Right ventricle myocardium inferior (tissue), 1 donor: ENCODE results near the gene LRRC23. TPM values are rescaled to one million over a fixed set of nuclear protein-coding genes. Genes with fewer than 3 reads are reported as not detected.
A peak's percentile ranks its signal among the peaks of the same experiment; 100 is the strongest.

ENCODE experiments used
- ATAC-seq: fragments of 200-7000 bp; cut with Tn5 transposase; one replicate; pipeline ENCODE4 v1.9.1; 2020; ENCODE audit warnings: mild to moderate bottlenecking, moderate library complexity
- DNase-seq: peaks from one replicate; pipeline ENCODE4 v3.0.0; 2021; ENCODE audit errors: missing footprints
- intact Hi-C: fragments of 100-400 bp; cut with DNase I; formaldehyde crosslinking; loops from one replicate; pipeline ENCODE4 v1.11.0; 2022
- microRNA-seq: library from miRNA; unstranded; fragments of <30 nt; microRNA quantifications from one replicate; pipeline ENCODE4 v1.2.0, GENCODE V29; 2020
- total RNA-seq: library from RNA; stranded (reverse); fragmentation: NEBNext Ultra II Directional; extraction: Animal tissue kit (Norgen Biotek cat#: 25700); gene quantifications from one replicate; pipeline ENCODE4 v1.2.1, GENCODE V29; 2021
- donor health status: DM: no; HTN: yes; CAD: no; lungs with severe emphysema.

Gene LRRC23
- total RNA-seq, 1 donor from 2014 or later, result 9.4 TPM

DNA sequence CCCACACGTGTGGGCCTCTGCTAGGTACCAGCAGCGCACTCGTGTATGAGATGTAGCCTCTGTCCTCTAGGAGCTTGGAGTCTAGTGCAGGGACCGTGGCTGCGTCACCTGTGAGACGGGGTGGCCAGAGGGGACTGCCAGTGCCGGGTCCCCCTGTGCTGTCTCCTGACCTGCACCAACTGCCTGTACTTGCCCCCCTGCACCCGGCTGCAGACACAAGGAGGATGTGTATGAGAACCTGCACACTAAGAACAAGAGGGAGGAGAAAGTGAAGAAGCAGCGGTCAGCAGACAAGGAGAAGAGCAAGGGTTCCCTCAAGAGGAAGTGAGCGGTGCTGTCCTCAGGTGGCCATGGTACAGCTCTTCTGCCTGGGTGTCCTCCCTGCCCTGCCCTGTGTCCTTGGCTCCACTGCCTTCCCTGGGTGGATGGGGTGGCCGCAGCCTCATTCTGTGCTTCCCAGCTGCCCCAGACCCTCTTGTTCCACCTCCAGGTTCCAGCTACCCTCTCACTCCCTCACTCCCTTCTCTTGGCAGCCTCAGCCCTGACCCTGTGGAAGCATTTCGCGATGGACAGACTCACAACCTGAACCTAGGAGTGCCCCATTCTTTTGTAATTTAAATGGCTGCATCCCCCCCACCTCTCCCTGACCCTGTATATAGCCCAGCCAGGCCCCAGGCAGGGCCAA lies 56.1 kb downstream of the LRRC23 start:
- no peak for ATAC-seq
- intact Hi-C loops, result no loop called here
- peak; percentile 39 for DNase-seq

DNA sequence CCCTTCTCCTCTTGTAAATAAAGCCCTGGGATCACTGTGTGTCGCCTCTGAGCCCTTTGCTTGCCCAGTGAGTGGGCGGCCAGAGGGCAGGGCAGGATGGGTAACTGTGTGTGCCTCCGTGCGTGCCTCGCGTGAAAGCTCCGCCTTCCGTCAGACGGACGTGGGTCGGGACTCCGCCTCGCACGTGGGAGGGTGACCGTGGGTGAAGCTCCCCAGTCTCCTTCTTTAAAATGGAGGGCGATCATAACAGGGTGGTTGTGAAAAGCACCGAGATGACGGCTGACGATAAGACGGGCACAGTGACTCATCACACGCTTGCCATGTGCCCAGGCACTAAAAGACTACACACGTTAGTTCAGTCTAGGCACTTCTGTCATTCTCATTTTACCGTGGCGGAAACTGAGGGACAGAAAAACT lies 56.7 kb downstream of the LRRC23 start:
- ATAC-seq (peak; percentile 21), DNase-seq (peak; percentile 81)
- intact Hi-C loops, result no loop called here

DNA sequence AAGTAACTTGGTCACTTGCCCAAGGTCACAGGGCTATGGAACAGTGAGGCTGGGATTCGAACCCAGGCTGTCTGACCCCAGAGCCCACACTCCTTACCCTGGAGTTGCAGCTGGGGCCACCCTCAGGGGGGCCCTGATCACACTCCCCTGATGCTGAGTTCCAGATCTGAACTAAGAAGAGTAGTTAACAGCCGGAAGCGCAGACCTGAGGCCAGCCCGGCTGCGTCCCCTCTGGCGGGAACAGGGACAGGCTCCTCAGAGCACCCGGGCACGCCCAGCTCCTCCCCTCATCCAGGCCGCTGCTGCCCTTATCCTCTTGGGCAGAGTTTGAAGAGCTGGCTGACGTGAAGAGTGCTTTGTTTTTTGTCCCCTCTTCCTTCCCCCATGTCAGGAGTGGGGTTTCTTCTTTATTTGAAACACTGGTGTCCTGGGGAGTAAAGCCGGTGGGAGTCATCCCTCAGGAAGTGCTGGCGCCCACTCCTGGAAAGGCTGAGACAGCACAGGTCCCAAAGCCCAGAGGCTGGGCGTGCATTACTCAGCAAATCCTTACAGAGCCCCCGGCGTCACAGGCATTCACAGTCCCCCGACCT lies 57.2 kb downstream of the LRRC23 start:
- DNase-seq, result peak; percentile 78
- peak; percentile 45 for ATAC-seq
- intact Hi-C loops, result no loop called here

DNA sequence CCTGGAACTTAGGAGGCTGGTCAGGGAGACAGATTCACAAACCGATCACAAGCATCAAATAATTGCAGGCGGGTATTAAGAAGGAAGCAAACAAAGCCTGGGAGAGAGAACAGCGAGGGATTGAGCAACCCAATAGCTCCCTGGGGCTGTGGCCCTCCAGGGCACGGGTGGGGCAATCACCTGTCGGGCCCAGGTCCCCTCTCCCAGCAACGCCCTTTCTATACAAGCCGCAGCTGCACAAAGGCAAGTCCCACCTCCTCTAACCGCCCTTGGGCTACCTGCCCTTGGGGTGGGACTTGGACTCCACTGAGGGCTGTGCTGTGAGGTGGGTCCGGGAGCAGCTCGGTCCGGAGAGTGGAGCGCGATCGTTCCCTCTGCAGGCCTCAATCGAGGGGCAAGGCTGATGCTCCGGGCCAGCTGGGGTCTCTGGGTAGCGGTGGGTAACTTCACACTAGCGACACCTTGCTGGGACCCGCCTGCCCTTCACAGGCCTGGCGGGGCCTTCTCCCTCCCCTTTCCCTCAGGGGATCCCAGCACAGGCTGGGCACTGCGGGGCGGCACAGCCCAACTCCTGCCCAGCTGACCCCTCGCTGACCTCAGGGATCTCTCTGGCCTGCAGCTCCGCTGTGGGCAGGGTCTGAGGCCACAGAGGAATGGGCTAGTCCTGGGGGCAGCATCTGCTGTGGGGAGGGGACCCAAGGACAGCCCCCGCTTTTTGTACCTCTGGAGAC lies 57.8 kb downstream of the LRRC23 start:
- intact Hi-C loops, result no loop called here
- ATAC-seq (no peak), DNase-seq (peak; percentile 44)

DNA sequence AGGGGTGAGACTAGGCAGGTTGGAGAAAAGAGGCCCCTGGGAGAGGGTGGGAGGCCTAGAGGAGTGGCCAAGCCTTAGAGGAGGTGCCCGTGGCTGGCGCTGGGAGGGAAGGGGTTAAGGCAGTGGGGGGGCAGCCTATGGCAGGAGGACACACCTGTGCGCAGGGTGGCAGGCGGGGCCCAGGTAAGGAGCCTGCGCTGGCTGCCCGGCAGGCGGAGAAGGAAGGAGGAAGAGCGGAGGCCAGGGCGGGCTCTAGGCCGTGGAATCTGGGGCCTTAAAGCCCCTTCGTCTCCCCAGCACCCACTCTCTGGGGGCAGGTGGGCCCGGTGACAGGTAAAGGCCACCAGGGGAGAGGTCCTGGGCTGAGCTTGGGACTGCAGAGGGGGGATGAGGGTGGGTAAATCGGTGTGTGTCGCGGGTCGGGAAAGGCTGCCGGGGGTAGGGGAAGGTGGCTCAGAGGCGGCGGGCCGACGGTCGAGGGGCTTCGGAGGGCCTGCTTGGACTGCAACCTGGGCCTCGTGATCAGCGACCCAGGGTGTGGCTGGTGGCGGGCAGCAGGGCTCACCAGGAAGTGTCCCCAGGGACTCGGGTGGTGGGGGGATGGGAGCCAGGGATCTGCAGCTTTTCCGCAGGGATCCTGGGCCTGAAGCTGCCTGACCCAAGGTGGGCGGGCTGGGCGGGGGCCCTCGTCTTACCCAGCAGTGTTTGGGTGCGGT lies 58.6 kb downstream of the LRRC23 start:
- no peak for ATAC-seq
- peak; percentile 53 for DNase-seq
- intact Hi-C loops, result no loop called here

Small RNAs within 50 kb of the gene (microRNA-seq; reads per million reads assigned to microRNA genes)
- gene MIR141 (3.6 reads per million, percentile 4 among the genes with 10 or more reads in this experiment), gene MIR200C (35.0 reads per million, percentile 40 among the genes with 10 or more reads in this experiment)

Other genes with a start within 250 kb of the LRRC23 start
- gene ING4, start 241.7 kb upstream of the LRRC23 start, total RNA-seq, result 21.1 TPM
- 26.0 TPM for gene ZNF384, start 215.4 kb upstream of the LRRC23 start, total RNA-seq
- 0.27 TPM for gene PIANP, start 204.0 kb upstream of the LRRC23 start, total RNA-seq
- 83.1 TPM for gene COPS7A, start 180.8 kb upstream of the LRRC23 start, total RNA-seq
- gene MLF2, start 151.7 kb upstream of the LRRC23 start, total RNA-seq, result 156 TPM
- 152 TPM for gene PTMS, start 138.5 kb upstream of the LRRC23 start, total RNA-seq
- gene LAG3, start 132.3 kb upstream of the LRRC23 start, total RNA-seq, result 0.24 TPM
- 13.4 TPM for gene CD4, start 115.3 kb upstream of the LRRC23 start, total RNA-seq
- gene GPR162, start 83.0 kb upstream of the LRRC23 start, total RNA-seq, result 7.8 TPM
- 10.3 TPM for gene P3H3, start 76.4 kb upstream of the LRRC23 start, total RNA-seq
- gene GNB3, start 63.9 kb upstream of the LRRC23 start, total RNA-seq, result 4.0 TPM
- gene CDCA3, start 53.5 kb upstream of the LRRC23 start, total RNA-seq, result 1.2 TPM
- gene USP5, start 52.7 kb upstream of the LRRC23 start, total RNA-seq, result 62.0 TPM
- gene TPI1, start 37.3 kb upstream of the LRRC23 start, total RNA-seq, result 832 TPM
- 3.0 TPM for gene SPSB2, start 31.5 kb upstream of the LRRC23 start, total RNA-seq
- gene ENO2, start 9.8 kb downstream of the LRRC23 start, total RNA-seq, result 10.2 TPM
- 78.9 TPM for gene ATN1, start 23.1 kb downstream of the LRRC23 start, total RNA-seq
- gene RNU7-1, start 39.0 kb downstream of the LRRC23 start, total RNA-seq, result not detected
- 250 TPM for gene C12orf57, start 39.2 kb downstream of the LRRC23 start, total RNA-seq
- 9.1 TPM for gene PTPN6, start 46.5 kb downstream of the LRRC23 start, total RNA-seq
- 149 TPM for gene PHB2, start 65.8 kb downstream of the LRRC23 start, total RNA-seq
- gene EMG1, start 66.1 kb downstream of the LRRC23 start, total RNA-seq, result 42.9 TPM
- gene LPCAT3, start 113.7 kb downstream of the LRRC23 start, total RNA-seq, result 54.7 TPM
- 153 TPM for gene C1S, start 155.9 kb downstream of the LRRC23 start, total RNA-seq
- 227 TPM for gene C1R, start 187.6 kb downstream of the LRRC23 start, total RNA-seq
- 14.4 TPM for gene C1RL, start 204.4 kb downstream of the LRRC23 start, total RNA-seq
- gene RBP5, start 224.1 kb downstream of the LRRC23 start, total RNA-seq, result 0.54 TPM
- gene CLSTN3, start 225.5 kb downstream of the LRRC23 start, total RNA-seq, result 5.7 TPM